Stimulated activated naive CD4-positive, alpha-beta T cell treated with Interleukin-2 at 50 U/mL for 16 hours (primary cell): Measurements from ENCODE around the gene CDH23.
A peak's percentile ranks its signal among the peaks of the same experiment; 100 is the strongest.

Experiments
- DNase-seq: peaks from one replicate; lab custom pipeline; 2025; lab: John Stamatoyannopoulos, UW

Gene CDH23

DNA sequence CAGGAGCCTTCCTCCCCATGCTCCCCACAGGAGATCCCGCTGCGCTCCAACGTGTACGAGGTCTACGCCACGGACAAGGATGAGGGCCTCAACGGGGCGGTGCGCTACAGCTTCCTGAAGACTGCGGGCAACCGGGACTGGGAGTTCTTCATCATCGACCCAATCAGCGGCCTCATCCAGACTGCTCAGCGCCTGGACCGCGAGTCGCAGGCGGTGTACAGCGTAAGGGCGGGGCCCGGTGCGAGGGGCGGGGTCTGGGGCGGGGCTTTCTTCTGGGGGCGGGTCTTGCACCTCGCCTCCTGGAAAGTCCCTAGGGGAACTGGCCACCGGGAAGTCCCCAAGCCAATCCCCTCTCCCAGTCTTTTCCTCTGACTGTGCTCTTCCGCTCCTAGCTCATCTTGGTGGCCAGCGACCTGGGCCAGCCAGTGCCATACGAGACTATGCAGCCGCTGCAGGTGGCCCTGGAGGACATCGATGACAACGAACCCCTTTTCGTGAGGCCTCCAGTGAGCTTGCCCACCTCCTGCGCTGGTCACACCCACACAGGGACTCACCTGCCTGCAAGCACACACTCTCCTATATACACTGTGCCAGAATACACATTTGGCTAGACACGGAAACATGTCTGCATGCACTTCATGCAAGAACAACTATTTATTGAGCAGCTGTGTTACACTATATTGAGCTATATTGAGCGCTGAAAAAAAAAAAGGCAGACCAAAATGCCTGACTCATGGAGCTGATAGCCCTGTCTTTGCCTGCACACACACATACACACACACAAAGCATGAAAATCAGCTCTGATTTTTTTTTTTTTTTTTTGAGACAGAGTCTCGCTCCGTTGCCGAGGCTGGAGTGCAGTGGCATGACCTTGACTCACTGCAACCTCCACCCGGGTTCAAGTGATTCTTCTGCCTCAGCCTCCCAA, 409.3 kb downstream of the CDH23 start:
- DNase-seq, result no peak

DNA sequence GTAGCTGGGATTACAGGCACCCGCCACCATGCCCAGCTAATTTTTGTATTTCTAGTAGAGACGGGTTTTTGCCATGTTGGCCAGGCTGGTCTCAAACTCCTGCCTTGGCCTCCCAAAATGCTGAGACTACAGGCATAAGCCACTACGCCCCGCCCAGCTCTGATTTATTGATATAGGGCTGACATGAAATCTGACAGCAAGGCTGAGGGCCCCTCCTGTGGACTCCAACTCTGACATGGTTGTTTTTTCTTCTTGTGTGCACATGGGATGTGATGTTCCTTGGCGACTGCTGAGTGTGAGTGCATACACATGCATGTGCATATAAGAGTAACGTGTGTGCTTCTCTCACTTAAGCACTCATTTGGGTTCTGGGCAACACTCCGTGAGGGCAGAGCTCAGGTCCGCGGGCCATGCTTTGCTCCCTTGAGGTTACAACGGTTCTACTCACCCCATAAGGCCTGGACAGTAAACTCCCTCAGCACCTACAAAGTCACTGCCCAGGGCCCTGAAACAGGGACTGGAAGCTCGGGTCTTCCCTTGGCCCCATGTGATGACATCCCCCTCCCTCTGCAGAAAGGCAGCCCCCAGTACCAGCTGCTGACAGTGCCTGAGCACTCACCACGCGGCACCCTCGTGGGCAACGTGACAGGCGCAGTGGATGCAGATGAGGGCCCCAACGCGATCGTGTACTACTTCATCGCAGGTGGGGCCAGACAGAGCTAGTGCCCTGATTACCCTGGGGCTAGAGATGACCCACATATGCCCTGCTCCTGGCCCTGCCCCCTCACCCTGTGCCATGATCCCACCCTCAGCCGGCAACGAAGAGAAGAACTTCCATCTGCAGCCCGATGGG, 410.2 kb downstream of the CDH23 start:
- DNase-seq, result no peak

DNA sequence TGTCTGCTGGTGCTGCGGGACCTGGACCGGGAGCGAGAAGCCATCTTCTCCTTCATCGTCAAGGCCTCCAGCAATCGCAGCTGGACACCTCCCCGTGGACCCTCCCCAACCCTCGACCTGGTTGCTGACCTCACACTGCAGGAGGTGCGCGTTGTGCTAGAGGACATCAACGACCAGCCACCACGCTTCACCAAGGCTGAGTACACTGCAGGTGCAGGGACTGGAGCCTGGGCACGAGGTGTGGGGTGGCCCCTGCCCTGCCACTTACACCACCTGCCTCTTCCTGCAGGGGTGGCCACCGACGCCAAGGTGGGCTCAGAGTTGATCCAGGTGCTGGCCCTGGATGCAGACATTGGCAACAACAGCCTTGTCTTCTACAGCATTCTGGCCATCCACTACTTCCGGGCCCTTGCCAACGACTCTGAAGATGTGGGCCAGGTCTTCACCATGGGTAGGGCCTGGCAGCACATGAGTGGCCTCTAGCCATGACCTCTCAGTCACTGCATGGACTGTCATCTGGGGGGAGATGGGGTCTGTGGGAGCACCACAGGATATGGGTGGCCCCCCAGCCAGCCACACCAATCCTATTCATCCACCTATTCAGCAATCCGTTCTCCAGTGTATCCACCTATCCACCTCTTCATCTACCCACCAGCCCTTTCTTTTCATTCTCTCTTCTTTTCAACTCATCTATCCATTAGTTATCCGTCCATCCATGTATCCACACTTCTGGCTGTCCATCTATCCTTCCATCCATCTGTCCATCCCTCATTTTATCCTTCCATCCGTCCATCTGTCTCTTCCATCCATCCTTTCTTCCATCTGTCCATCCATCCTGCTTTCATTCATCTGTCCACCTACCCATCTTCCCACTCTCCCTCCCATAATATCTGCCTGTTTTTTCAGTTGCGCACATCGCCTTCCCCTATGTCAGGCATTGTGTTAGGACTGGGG, 411.1 kb downstream of the CDH23 start:
- DNase-seq, result no peak

DNA sequence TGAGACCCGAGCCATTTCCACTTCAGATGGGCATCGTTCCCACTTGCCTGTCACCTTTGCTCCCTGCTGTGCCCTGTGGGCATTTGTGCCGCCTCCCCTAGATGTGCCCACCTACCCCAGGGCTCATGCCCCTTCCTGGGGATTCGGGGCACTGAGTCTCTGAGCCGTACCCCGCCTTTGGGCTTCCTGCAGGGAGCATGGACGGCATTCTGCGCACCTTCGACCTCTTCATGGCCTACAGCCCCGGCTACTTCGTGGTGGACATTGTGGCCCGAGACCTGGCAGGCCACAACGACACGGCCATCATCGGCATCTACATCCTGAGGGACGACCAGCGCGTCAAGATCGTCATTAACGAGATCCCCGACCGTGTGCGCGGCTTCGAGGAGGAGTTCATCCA, 412.9 kb downstream of the CDH23 start:
- no peak for DNase-seq

DNA sequence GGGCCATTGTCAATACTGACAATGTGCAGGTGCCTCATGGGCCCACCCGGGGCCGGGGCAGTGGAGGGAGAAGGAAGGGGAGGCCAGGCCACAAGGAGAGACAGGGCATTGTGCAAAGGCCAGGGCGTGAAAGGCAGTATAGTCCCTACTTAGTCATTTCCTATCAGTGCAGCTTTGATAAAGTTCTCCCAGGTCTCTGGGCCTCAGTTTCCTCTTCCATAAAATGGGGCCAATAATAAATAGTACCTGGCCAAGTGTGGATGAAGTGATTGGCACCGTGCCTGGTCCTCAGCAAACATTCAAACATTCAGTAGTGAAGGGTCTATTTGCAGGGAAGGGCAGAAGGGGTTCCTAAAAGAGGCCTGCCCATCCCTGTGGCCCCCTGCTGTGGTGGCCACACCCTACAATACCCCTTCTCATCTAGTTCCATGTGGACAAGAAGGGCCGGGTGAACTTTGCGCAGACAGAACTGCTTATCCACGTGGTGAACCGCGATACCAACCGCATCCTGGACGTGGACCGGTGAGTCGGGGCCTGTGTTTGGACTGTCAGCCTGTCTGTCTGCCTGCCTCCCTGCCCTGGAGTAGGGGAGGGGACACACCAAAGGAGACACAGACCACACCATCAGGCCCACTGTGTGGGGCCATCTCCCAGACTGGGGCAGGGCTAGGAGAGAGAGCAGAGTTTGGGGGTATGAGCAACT, 413.5 kb downstream of the CDH23 start:
- no peak for DNase-seq

DNA sequence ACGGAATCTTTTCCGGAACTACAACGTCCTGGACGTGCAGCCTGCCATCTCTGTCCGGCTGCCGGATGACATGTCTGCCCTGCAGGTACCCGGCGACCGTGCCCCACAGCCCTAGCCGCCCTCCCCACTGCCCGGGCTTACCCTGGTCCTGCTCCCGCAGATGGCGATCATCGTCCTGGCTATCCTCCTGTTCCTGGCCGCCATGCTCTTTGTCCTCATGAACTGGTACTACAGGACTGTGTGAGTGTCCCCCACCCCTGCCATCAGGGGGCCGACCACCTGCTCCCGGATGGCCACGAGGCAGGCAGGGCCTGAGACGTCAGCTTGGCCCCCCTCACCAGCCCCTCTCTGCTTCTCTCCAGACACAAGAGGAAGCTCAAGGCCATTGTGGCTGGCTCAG, 414.6 kb downstream of the CDH23 start:
- no peak for DNase-seq

DNA sequence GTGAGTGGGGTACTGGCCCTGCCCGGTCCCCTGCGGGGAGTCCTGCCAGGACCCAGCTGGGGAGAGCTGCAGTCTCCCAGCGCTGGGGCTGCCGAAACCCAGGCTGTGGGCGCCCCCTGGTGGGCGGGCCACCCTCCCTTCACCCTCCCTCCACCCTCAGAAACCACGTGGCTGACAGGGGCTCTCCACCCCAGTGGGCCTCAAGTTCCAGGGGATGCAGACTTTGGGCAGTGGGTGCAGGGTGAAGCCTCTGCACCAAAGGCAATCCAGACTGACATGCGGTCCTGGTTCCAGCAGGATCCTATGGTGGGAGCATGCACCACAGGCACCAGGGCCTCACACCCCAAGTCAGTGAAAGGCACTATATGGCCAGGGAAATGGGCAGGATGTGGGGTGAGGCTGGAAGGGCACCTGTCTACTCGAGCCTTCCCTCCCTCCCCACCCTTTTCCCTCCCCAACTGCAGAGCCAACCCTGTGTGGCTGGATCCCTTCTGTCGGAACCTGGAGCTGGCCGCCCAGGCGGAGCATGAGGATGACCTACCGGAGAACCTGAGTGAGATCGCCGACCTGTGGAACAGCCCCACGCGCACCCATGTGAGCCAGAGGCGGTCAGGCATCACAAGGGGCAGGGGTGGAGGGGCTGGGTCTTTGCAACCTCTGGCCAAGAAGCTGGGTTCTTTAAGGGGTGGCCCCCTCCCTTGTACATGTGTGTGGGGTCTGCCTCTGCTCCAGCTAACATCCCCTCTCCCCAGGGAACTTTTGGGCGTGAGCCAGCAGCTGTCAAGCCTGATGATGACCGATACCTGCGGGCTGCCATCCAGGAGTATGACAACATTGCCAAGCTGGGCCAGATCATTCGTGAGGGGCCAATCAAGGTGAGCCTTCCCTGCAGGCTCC, 415.5 kb downstream of the CDH23 start:
- peak; percentile 61 for DNase-seq

DNA sequence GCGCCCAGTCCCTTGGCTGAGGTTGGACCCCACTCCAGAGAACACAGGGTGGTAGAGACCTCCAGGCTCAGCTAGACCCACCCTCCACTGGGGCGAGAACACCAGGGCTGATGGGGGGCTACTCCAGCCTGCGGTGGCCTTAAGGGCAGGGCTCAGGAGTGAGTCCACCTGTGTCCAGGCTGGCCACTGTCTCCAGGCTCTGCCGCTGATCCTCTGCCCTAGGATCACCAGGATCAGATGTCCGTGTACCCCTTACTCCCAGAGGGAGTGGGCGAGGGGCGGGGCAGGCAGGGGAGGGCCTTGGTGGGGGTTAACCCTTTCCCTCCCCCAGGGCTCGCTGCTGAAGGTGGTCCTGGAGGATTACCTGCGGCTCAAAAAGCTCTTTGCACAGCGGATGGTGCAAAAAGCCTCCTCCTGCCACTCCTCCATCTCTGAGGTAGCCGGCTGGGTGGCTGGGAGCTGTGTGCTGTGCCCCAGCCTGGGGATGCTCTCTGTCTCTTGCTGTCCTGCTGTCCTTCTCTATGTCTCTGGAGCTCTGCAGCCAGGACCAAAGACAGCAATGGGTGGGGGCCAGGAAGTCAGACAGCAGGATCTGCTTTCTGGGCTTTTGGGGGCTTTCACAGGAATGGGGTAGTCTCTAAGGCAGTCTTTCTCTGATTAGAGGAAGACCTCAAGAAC, 416.3 kb downstream of the CDH23 start:
- no peak for DNase-seq

DNA sequence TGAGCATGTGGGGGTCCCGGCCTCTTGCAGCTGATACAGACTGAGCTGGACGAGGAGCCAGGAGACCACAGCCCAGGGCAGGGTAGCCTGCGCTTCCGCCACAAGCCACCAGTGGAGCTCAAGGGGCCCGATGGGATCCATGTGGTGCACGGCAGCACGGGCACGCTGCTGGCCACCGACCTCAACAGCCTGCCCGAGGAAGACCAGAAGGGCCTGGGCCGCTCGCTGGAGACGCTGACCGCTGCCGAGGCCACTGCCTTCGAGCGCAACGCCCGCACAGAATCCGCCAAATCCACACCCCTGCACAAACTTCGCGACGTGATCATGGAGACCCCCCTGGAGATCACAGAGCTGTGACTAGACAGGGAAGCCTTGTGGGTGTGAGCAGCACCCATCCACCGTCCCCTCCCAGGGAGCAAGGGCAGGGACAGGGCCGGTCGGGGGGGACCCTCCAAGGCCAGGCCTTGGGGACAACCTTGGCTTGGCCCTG, 418.2 kb downstream of the CDH23 start:
- no peak for DNase-seq

DNA sequence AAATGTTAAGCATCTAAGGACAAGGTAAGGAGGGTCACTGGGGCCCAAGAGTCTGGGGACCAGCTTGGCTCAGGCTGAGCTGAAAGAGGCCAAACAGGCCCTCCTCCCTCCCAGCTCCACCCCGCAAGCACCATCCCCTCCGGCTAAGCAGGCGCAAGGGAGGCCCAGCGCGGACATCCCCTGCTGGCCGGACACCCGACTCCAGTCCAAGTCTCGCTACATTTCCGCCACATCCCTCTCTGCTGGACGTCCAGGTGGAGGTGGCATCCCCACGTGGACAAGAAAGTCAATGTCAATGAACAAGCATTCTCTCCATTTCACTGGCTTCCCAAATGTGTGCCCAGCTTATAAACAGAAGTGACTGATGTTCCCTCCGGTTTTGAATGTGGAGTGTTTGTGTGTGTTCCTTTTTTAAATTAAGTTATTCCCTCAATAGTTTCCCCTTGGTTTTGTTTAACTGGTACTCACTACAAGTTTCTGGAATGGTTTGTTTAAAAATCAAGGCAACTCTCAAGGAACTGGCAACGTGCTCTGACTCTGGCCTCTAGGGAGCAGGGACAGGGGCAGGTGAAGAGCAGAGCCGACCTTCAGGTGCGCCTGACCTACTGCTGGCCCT, 418.9 kb downstream of the CDH23 start:
- no peak for DNase-seq

DNA sequence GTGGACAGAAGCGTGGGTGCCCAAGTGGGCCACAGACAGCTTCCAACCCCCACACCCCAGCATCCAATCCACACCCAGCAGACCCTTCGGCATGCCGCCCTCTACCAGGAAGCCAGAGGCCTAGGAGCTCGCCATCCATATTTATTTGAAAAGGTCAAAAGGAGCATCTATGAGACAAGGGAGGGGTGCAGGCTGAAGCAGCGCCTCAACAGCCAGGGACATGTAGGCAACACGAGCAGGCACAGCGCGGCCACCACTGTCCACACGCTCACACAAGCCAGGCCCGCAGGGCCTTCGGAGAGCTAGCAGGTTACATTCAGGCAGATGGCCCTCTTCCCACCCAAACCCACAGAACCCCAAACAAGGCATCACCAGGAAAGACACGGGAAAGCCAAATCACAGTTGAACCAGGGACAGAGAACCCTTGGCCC, 419.7 kb downstream of the CDH23 start:
- no peak for DNase-seq

DNA sequence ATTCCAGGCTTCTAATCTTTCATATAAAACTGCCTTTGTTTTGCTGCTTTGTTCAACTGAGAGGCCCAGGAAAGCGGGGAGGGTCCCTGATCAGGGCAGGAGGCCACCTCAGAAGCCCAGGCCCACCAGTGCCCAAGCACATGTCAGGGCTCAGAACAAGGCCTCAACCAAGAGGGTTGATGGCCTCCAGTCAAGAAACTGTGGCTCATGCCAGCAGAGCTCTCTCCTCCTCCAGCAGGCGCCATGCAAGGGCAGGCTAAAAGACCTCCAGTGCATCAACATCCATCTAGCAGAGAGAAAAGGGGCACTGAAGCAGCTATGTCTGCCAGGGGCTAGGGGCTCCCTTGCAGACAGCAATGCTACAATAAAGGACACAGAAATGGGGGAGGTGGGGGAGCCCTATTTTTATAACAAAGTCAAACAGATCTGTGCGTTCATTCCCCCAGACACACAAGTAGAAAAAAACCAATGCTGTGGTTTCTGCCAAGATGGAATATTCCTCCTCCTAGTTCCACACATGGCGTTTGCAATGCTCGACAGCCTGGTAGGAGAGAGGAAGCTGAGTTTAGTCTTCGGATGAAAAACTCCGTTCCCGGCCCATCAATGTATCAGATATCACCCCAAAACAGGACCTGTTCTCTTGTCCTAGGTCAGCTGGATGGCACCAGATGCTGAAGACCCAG, 420.4 kb downstream of the CDH23 start:
- no peak for DNase-seq

DNA sequence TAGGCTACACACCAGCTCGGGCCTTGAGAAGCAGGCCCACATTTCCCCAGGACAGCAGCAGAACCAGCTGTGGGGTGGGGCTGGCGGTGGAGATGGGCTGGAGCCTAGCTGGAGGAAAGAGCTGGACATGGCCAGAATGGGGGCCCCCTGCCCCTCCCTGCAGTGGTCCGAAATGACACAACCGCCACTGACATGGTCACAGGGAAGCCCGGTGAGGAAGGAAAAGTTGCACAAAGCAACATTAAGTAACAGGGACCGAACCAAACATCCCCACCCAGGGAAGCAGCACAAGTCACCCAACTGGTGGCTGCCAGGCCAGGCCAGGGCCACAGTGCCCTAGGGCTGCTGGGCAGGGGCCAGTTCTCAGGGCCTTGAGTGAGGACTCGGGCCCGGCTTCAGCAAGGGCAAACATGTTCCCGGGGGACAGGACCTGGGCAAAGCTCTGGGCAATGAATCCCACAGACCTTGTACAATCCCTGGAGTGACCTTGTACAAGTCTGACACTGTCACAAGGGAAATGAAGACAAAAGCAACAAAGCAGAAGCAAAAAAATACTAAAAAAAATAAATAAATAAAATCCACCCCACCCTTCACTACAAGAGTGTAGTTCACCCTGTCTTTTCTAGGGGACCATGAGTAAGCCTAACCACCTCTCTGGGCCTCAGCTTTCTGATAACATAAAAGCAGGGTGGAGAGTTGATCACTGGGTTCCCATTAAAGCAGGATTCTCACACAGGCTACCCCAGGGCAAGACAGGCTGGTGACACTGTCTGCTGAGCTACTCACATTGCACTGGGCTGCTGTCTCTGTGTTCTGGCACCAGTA, 421.3 kb downstream of the CDH23 start:
- DNase-seq, result no peak

DNA sequence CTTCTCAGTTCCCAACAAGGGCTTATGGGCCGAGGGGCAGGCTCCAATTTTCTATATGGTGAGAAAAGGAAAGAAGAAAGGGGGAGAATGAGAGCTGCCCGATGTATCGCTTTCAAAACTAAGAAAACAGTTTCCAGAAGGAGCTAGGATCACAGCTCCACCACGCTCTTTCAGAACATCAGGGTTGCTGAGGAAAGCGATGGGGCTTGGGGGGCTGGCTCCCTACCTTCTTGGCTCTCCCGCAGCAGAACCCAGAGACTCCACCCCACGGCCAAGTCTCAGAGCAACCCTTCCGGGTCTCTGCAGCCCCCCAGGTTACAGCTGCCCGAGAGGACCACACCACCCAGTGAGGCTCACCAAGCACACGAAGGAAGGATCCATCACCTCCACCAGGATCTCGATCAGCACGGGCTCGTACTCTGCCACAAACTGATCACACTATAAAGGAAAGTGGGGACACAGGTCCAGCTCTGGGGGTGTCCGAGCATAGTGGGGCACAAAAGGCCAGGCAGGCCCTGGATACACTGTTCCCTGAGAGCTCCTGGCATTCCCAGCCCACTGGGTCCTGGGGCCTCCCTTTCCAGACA, 422.0 kb downstream of the CDH23 start:
- no peak for DNase-seq

DNA sequence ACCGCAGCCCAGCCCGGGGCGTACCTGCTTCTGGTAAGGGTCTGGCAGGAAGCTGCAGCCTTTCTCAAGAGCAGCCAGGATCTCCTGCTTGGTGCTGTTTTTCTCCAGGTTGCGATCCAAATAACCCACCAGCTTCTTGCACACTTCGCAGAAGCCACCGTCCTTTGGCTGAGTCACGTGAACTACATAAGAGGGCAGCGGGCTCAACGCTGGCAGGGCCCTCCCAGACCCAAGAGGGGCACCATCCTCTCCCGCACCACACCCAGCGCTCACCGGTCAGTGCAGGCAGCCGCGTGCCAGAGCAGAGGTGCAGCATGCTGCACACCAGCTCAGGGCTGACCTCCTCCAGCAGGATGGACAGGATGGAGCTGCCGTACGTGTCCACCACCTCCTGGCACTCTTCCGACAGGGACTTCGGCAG, 422.7 kb downstream of the CDH23 start:
- DNase-seq, result no peak

DNA sequence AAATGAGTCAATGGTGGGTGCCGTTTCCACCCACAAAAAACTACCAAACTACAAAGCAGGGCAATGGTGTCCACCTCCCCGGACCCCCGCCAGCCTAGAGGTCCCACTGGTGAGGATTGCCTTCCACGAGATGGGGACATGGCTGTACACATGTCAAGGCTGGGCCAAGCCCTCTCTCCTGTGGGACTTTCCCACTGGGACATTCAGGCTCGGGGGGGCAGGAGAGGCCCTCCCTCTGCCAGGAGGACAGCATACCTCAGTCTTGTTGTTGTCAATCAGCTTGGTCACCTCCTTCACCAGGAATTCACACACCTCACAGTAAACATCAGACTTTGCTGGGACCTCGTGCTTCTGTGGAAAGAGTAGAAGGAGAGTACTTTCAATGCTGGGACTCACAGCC, 423.3 kb downstream of the CDH23 start:
- DNase-seq, result no peak

DNA sequence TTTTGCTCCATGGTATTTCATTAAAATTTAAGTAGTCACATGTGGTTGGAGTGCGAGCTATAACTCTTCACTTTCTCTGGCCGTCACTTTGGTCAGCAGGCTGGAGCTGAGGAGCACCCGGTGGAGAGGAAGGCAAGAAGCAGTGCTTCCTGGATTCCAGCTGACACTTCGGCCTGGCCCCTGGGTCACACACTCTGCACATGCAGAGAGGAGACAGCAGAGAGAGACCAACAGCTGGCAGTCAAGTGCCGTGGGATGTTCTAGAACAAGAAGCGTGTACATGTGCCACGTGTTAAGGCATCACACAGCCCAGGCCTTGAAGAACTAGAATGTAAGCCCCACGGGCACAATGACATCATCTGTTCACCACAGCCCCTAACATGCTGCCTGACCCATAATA, 424.2 kb downstream of the CDH23 start:
- no peak for DNase-seq
